Measurements from ENCODE around the gene MAN2C1.
"Not testable (repeated sequence)": the region's sequence is repeated elsewhere in the genome, so short reads cannot be mapped to it uniquely, and the experiment has no call there.

Gene MAN2C1

GRCh38 chr15:75346796-75347221 is 21.6 kb downstream of the MAN2C1 start, which contains the start of gene NEIL1:
TSS of gene NEIL1 (plus strand) at chr15:75347039. CDS start at chr15:75348906, 1,867 bp downstream.
- DNase-seq (ENCODE audit: low read depth): peak; percentile 29

GRCh38 chr15:75343953-75344352 is 24.5 kb downstream of the MAN2C1 start:
- DNase-seq (ENCODE audit: low read depth): not testable (repeated sequence)

GRCh38 chr15:75342221-75342620 is 26.2 kb downstream of the MAN2C1 start:
- no peak for DNase-seq (ENCODE audit: low read depth)

GRCh38 chr15:75339531-75340240 is 28.7 kb downstream of the MAN2C1 start:
- no peak for DNase-seq (ENCODE audit: low read depth)

GRCh38 chr15:75338661-75339240 is 29.7 kb downstream of the MAN2C1 start:
- DNase-seq (ENCODE audit: low read depth): no peak

GRCh38 chr15:75335705-75336355 is 32.6 kb downstream of the MAN2C1 start, which contains the start of gene COMMD4:
TSS of gene COMMD4 (plus strand) at chr15:75336063. CDS start at chr15:75336090, 27 bp downstream.
- peak; percentile 93 for DNase-seq (ENCODE audit: low read depth)

- DNase-seq (ENCODE audit: low read depth): no peak
These were observed 33.1 kb downstream of the MAN2C1 start for GRCh38 chr15:75335313-75335704.

GRCh38 chr15:75333654-75334419 is 34.6 kb downstream of the MAN2C1 start:
- DNase-seq (ENCODE audit: low read depth): not testable (repeated sequence)

- DNase-seq (ENCODE audit: low read depth): not testable (repeated sequence)
These were observed 36.3 kb downstream of the MAN2C1 start for GRCh38 chr15:75332093-75332492.

- DNase-seq (ENCODE audit: low read depth): no peak
These were observed 38.8 kb downstream of the MAN2C1 start for GRCh38 chr15:75329571-75329970.

GRCh38 chr15:75328493-75329314 is 39.7 kb downstream of the MAN2C1 start:
- no peak for DNase-seq (ENCODE audit: low read depth)

GRCh38 chr15:75327491-75327890 is 40.9 kb downstream of the MAN2C1 start:
- DNase-seq (ENCODE audit: low read depth): no peak

- no peak for DNase-seq (ENCODE audit: low read depth)
These were observed 41.4 kb downstream of the MAN2C1 start for GRCh38 chr15:75327005-75327404.

GRCh38 chr15:75325922-75326321 is 42.5 kb downstream of the MAN2C1 start:
- DNase-seq (ENCODE audit: low read depth): no peak

GRCh38 chr15:75321711-75322110 is 46.7 kb downstream of the MAN2C1 start:
- no peak for DNase-seq (ENCODE audit: low read depth)

GRCh38 chr15:75319231-75319897 is 49.0 kb downstream of the MAN2C1 start:
- DNase-seq (ENCODE audit: low read depth): peak; percentile 28

GRCh38 chr15:75314552-75315290 is 53.7 kb downstream of the MAN2C1 start:
- no peak for DNase-seq (ENCODE audit: low read depth)

- DNase-seq (ENCODE audit: low read depth): no peak
These were observed 55.1 kb downstream of the MAN2C1 start for GRCh38 chr15:75313116-75313845.

- peak; percentile 12 for DNase-seq (ENCODE audit: low read depth)
These were observed 55.9 kb downstream of the MAN2C1 start for GRCh38 chr15:75312548-75312947.
